K562 (cell line): ENCODE measurements around the gene COPRS. TPM values are rescaled to one million over a fixed set of nuclear protein-coding genes. Genes with fewer than 3 reads are reported as not detected.

Source experiments
- ATAC-seq: fragments of 200-7000 bp; cut with Tn5 transposase; 3 replicates; pipeline ENCODE4 v1.9.1; 2020; ENCODE audit warnings: moderate library complexity
- BruUV-seq: library from RNA; stranded (reverse); fragments of 400-500 nt; replicated peaks from 2 replicates; lab custom pipeline; 2021; lab: Mats Ljungman, UMichigan
- CTCF ChIA-PET: fragments of 300-600 bp; formaldehyde crosslinking; extraction: SDS; loops from one replicate; lab custom pipeline; 2021; ENCODE audit warnings: low intra/inter-chr PET ratio; lab: Yijun Ruan, JAX
- POLR2A ChIA-PET: fragments of 300-600, 350-650 bp; sonication (Branson Sonifier 250); formaldehyde crosslinking; extraction: SDS; loops from one replicate; lab custom pipeline; 2021; ENCODE audit warnings: antibody characterized with exemption, inconsistent platforms; lab: Yijun Ruan, JAX
- DNase-seq, 4 experiments: peaks; one replicate each; pipeline versions ENCODE4 v3.0.0 to v3.0.0-alpha.2; 2011 to 2018; ENCODE audit warnings: low spot score in 3 of 4, mixed read lengths in 3 of 4; ENCODE audit errors: extremely low read depth in 1 of 4
- FAIRE-seq: peaks from 2 replicates; lab custom pipeline; 2011; peaks lifted over from hg19 to GRCh38; lab: Jason Lieb, UNC
- H2AFZ ChIP-seq: 2 replicates; pipeline ENCODE4 v1.6.0; 2011; ENCODE audit warnings: low read depth, low read length, control low read depth, inconsistent platforms
- H3K27ac ChIP-seq: fragments of 200-600 bp; 3 replicates; pipeline ENCODE4 v1.8.0; 2011; ENCODE audit warnings: low read depth, mild to moderate bottlenecking, control low read depth, inconsistent platforms, low read length, moderate library complexity, mixed read lengths; ENCODE audit errors: extremely low read depth
- H3K27me3 ChIP-seq, 2 experiments: fragments of 300-600 bp in 1 of 2; 2 replicates in 1 of 2; 3 replicates in 1 of 2; pipeline versions ENCODE4 v1.6.0 to v1.8.0; 2011; ENCODE audit warnings: inconsistent platforms in 2 of 2, low read length in 2 of 2, mild to moderate bottlenecking in 1 of 2, mixed read lengths in 1 of 2, moderate library complexity in 1 of 2; ENCODE audit not compliant: control insufficient read depth in 2 of 2, insufficient read depth in 2 of 2
- H3K36me3 ChIP-seq: fragments of 300-600 bp; 3 replicates; pipeline ENCODE4 v1.8.0; 2011; ENCODE audit warnings: mild to moderate bottlenecking, low read length, inconsistent platforms; ENCODE audit not compliant: control insufficient read depth, insufficient read depth
- H3K4me1 ChIP-seq, 2 experiments: fragments of 200-600 bp in 1 of 2; replicated peaks in 1 of 2; 2 replicates in 1 of 2; 3 replicates in 1 of 2; pipeline versions ENCODE4 v1.5.1 to v1.8.0; 2011; ENCODE audit warnings: inconsistent platforms in 2 of 2, low read length in 2 of 2, mild to moderate bottlenecking in 1 of 2, mixed read lengths in 1 of 2, moderate library complexity in 1 of 2; ENCODE audit not compliant: control insufficient read depth in 2 of 2, insufficient read depth in 2 of 2
- H3K4me2 ChIP-seq: 2 replicates; pipeline ENCODE4 v1.6.1; 2011; ENCODE audit warnings: low read length, control low read depth, inconsistent platforms, mixed read lengths; ENCODE audit not compliant: insufficient read depth
- H3K4me3 ChIP-seq: fragments of 200-600 bp; sonication (generic), shearing (Covaris generic); 2 replicates; pipeline ENCODE4 v1.5.1; 2016; ENCODE audit warnings: control low read depth, inconsistent platforms
- H3K79me2 ChIP-seq: fragments of 200-600 bp; 3 replicates; pipeline ENCODE4 v1.8.0; 2011; ENCODE audit warnings: low read length, inconsistent platforms; ENCODE audit not compliant: control insufficient read depth, insufficient read depth
- H3K9ac ChIP-seq, 2 experiments: 2 replicates each; pipeline versions ENCODE4 v1.6.0 to v1.6.1; 2011; ENCODE audit warnings: low read depth in 2 of 2, low read length in 2 of 2, control low read depth in 1 of 2, inconsistent platforms in 1 of 2, mild to moderate bottlenecking in 1 of 2, mixed read lengths in 1 of 2; ENCODE audit not compliant: insufficient read depth in 1 of 2
- H3K9me1 ChIP-seq: one replicate; pipeline ENCODE4 v1.6.0; 2011; ENCODE audit warnings: inconsistent platforms, mild to moderate bottlenecking, low read length, moderate library complexity; ENCODE audit not compliant: control insufficient read depth, insufficient read depth
- H3K9me3 ChIP-seq: replicated peaks from 2 replicates; pipeline ENCODE4 v1.5.1; 2011; ENCODE audit warnings: low read depth, low read length, inconsistent platforms; ENCODE audit not compliant: control insufficient read depth, insufficient read depth
- H4K20me1 ChIP-seq: replicated peaks from 2 replicates; pipeline ENCODE4 v1.6.1; 2011; ENCODE audit warnings: low read length, inconsistent platforms, mixed read lengths; ENCODE audit not compliant: control insufficient read depth, insufficient read depth
- CREBBP ChIP-seq: IDR thresholded peaks from one replicate; pipeline ENCODE4 v1.6.1; 2012; ENCODE audit warnings: low read depth, mild to moderate bottlenecking, control low read depth, inconsistent platforms, low read length
- DACH1 ChIP-seq: fragments of 450-650 bp; IDR thresholded peaks from 2 replicates; pipeline ENCODE4 v1.6.1; 2018; ENCODE audit not compliant: partially characterized antibody
- HDAC1 ChIP-seq, 2 experiments: fragments of 450-650 bp; IDR thresholded peaks; 2 replicates each; pipeline ENCODE4 v1.6.1; 2016 to 2017; ENCODE audit warnings: inconsistent platforms in 1 of 2, mild to moderate bottlenecking in 1 of 2, moderate library complexity in 1 of 2
- KDM1A ChIP-seq, 2 experiments: fragments of 450-650 bp; IDR thresholded peaks; 2 replicates each; pipeline ENCODE4 v1.6.1; 2016; ENCODE audit warnings: mild to moderate bottlenecking in 2 of 2
- NFE2L1 ChIP-seq: fragments of 450-650 bp; IDR thresholded peaks from 2 replicates; pipeline ENCODE4 v1.6.1; 2016; ENCODE audit warnings: missing genetic modification characterization, low read depth, mild to moderate bottlenecking, missing compliant biosample characterization, moderate library complexity, borderline replicate concordance
- NR2C2 ChIP-seq, 2 experiments: fragments of 200-800 bp in 1 of 2; sonication (Bioruptor generic) in 1 of 2; sonication (generic) in 1 of 2; formaldehyde crosslinking in 1 of 2; IDR thresholded peaks; 2 replicates each; pipeline versions ENCODE4 v1.6.1 to v1.8.0; 2016 to 2022; ENCODE audit warnings: mild to moderate bottlenecking in 1 of 2, missing compliant biosample characterization in 1 of 2, missing genetic modification characterization in 1 of 2, missing genetic modification reagents in 1 of 2
- WGBS: fragments of 100-300 bp; shearing (Covaris generic); methylation state at CpG from one replicate; pipeline ENCODE4 v1.1.6; 2016; ENCODE audit warnings: low coverage, mixed read lengths; ENCODE audit not compliant: insufficient coverage; ENCODE audit errors: missing lambda C conversion rate; 5-methylcytosine and 5-hydroxymethylcytosine counted together
- in situ Hi-C: fragments of 300-500 bp; cut with MboI; formaldehyde crosslinking; loops from 4 replicates; pipeline ENCODE4 v1.15.0; 2018; ENCODE audit warnings: inconsistent platforms, mixed read lengths
- intact Hi-C: fragments of 100-400 bp; cut with micrococcal nuclease; formaldehyde crosslinking; loops from 2 replicates; pipeline ENCODE4 v1.14.2; 2022
- polyA plus RNA-seq, 8 experiments: library from polyadenylated mRNA; depleted of rRNA in 4 of 8; stranded (reverse) in 5 of 8; unstranded in 3 of 8; fragments of >200 nt; fragmentation: Nextera tagmentation in 2 of 8; fragmentation: Illumina TruSeq in 1 of 8; extraction: Ambion mirVana in 2 of 8; extraction: Trizol in 1 of 8; gene quantifications; 2 replicates each; pipeline versions ENCODE4 v1.2.1 to v1.2.3, GENCODE V29; 2011 to 2014; ENCODE audit warnings: inconsistent platforms in 1 of 8, missing spikeins in 1 of 8
- total RNA-seq, 7 experiments: library from RNA; depleted of rRNA in 6 of 7; stranded (reverse); fragments of >200 nt in 6 of 7; fragmentation: Illumina TruSeq in 2 of 7; extraction: Trizol in 2 of 7; gene quantifications; 2 replicates each; pipeline versions ENCODE4 v1.2.1 to v1.2.3, GENCODE V29; 2011 to 2021; ENCODE audit warnings: low replicate concordance in 1 of 7

The COPRS gene
- total and polyA plus RNA-seq, 9 of the 15 experiments (the other 6 are each of a cell fraction or from before 2014, with no cell fraction given): 11.9 to 102 (median 60.5) TPM

DNA sequence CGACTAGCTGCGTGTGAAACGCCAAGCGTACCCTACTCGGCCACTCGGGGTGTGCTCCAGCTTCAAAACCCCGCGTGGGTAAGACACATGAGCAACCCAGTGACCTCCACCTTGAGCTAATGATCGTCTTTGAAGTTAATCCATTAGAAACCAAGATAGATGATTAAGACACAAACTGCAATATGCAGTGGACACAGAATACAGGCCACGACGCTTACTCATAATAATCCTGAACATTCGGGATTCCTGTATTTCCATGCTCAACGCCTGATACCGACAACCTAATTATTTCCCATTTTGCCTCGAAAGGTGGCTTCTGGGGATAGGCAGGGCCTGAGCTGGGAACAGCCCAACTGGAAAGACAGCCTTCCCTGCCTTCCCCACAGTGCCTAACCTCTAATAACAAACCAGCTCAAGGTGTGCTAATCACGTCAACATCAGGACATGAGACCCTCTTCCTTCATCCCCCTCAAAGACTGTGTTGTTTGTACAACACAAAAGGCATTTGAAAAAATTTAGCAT lies 504 bp upstream of the COPRS start:
- Histone ChIP-seq H3K27me3 (no peaks in the 10 kb centered on the region), H3K4me2 (peak overlapping the region; percentile 81), H3K9me3 (no peaks in the 10 kb centered on the region), H3K4me3 (peak overlapping the region; percentile 68)
- TF ChIP-seq CREBBP: no peak
- TF ChIP-seq NFE2L1 (tag): no peak
- peak; percentile 80 to 85; a peak in 3 of 4 replicates for TF ChIP-seq KDM1A (IDR thresholded peaks at IDR 0.05)
- peak in 1 of 2 experiments; percentile 79; a peak in 2 of 4 replicates for TF ChIP-seq HDAC1 (IDR thresholded peaks at IDR 0.05)
- TF ChIP-seq NR2C2 (CRISPR knock-in tag; IDR thresholded peaks at IDR 0.05): no peak
- TF ChIP-seq NR2C2 (tag; IDR thresholded peaks at IDR 0.05): peak; percentile 11; the same call in 1 of the 2 replicates
- peak; percentile 47 for TF ChIP-seq DACH1
- TF ChIP-seq, all 486 proteins: peak for 4
- Histone ChIP-seq H3K9ac (peak overlapping the region in 1 of 2 experiments; percentile 49; a peak in 1 of 4 replicates), H3K36me3 (peaks cover 40% of the 10 kb centered on the region), H2AFZ (no peak overlapping the region), H3K27ac (no peak overlapping the region), H3K4me1 (peaks cover 18 to 20% of the 10 kb centered on the region in 2 experiments), H3K9me1 (peaks cover 3% of the 10 kb centered on the region), H4K20me1 (peaks cover 8% of the 10 kb centered on the region), H3K79me2 (peaks cover 23% of the 10 kb centered on the region)
- ChIA-PET CTCF (no interaction called here), POLR2A (interaction anchor here (0.7 to 1.1 kb wide), 3 partner anchors 12 to 41 kb away, joined by 3 to 4 read pairs (median 4); no protein-coding TSS in a partner anchor)
- in situ Hi-C loops: no loop called here
- intact Hi-C loops: no loop called here
- DNase-seq (no peak), FAIRE-seq (peak; percentile 60), ATAC-seq (no peak)
- no TSS peak for BruUV-seq
- WGBS: 16% methylated on average over 16 of the region's 16 CpGs
